ENCODE measurements around the gene QKI. TPM values are rescaled to one million over a fixed set of nuclear protein-coding genes. Genes with fewer than 3 reads are reported as not detected.

QKI gene
- total and polyA plus RNA-seq, 2 donors (not counting 3 experiments of a cell fraction or from before 2014, with no cell fraction given): 178 to 232 TPM

DNA sequence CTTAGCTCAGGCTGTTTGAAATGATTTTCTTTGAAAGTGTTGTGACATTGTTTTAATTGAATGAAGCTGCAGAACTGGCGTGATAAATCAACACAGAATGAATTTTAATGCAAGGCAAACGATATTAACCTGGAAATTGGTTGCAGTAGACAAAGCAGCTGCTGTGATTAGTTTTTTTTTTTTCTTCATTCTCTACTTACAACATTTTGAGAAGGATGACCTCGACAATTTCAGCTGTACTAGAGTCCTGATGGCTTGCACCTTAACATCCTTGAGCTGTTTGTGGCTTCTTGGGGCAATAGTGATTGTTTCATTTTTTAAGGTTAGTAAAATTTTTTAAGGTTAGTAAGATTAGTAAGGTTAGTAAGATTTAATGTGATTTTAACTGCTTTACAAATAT, 54.2 kb downstream of the QKI start:
- TF ChIP-seq POLR2A (IDR thresholded peaks at IDR 0.05; ENCODE audit: low read depth, low read length): no peak
- no peak for TF ChIP-seq FOS (IDR thresholded peaks at IDR 0.05; ENCODE audit: borderline replicate concordance, insufficient read depth, low read length)
- FAIRE-seq: no peak
- no peak overlapping the region for H3K4me3 ChIP-seq (replicated peaks in 1 of 3; ENCODE audit: insufficient read depth in 1 of 3, low read depth in 1 of 3, low read length in 3 of 3)
- no peaks in the 10 kb centered on the region for H3K27me3 ChIP-seq (ENCODE audit: control insufficient read depth in 2 of 2, insufficient read depth in 2 of 2, low read length in 2 of 2)
- CTCF ChIA-PET: interaction anchor here (0.8 to 1.2 kb wide), 3 partner anchors 8 to 11 kb away, joined by 3 read pairs; no protein-coding TSS in a partner anchor
- intact Hi-C loops (cut with micrococcal nuclease) (no loop called here), dilution Hi-C loops (cut with MboI; ENCODE audit: extremely low pct_ligation_motif_present, low sequenced_read_pairs) (no loop called here)
- peaks cover 99% of the 10 kb centered on the region for H3K79me2 ChIP-seq (ENCODE audit: control insufficient read depth, insufficient read depth, low read length)
- H3K4me2 ChIP-seq (ENCODE audit: insufficient read depth, low read length): no peak overlapping the region
- H3K9me3 ChIP-seq (replicated peaks; ENCODE audit: control insufficient read depth, insufficient read depth, low read length): no peaks in the 10 kb centered on the region
- H2AFZ ChIP-seq (ENCODE audit: low read depth, low read length): no peak overlapping the region
- no peaks in the 10 kb centered on the region for H3K9me1 ChIP-seq (replicated peaks; ENCODE audit: control insufficient read depth, extremely low read depth, insufficient read depth, low read length)
- no TSS peak for BruUV-seq (replicated peaks)
- peaks cover 0 to 2% of the 10 kb centered on the region in 2 experiments for H3K36me3 ChIP-seq (ENCODE audit: control insufficient read depth in 2 of 2, extremely low read depth in 1 of 2, insufficient read depth in 2 of 2, low read length in 2 of 2)
- H3K27ac ChIP-seq (ENCODE audit: insufficient read depth, low read depth, low read length): no peak overlapping the region
- POLR2A ChIA-PET: no interaction called here
- no peak for DNase-seq (ENCODE audit: low read depth, low spot score)
- peaks cover 22% of the 10 kb centered on the region for H4K20me1 ChIP-seq (replicated peaks; ENCODE audit: control insufficient read depth, extremely low read depth, insufficient read depth, low read length)
- no peak overlapping the region for H3K9ac ChIP-seq (replicated peaks; ENCODE audit: extremely low read depth, insufficient read depth, low read length)
- no peaks in the 10 kb centered on the region for H3K4me1 ChIP-seq (ENCODE audit: control insufficient read depth, extremely low read depth, insufficient read depth, low read length)

DNA sequence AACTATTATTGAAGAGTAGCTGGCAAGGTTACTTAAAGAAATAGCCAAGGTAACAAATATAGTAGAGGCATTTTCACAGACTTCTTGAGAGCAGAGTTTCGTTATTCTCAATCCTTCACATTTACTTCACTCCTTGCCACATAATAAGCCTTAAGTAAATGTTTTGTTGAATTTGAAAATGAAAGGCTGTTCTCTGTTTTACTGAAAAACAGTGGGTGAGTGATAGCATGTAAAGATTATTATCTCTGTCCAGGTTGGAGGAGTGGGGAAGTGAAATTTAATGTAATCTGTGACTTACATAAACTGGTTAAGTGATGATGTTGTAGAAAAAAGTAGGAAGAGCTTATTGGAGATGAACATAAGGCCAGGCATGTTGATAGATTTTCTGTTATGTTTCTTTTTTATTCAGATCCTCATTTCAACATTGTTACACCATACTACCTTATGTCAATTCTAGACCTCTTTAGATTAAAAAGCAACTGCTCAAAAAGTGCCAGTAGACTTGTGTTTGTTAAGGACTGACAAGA, 55.0 kb downstream of the QKI start:
- Histone ChIP-seq H2AFZ (ENCODE audit: low read depth, low read length) (no peak overlapping the region), H3K9me1 (replicated peaks; ENCODE audit: control insufficient read depth, extremely low read depth, insufficient read depth, low read length) (no peaks in the 10 kb centered on the region), H3K4me1 (ENCODE audit: control insufficient read depth, extremely low read depth, insufficient read depth, low read length) (no peaks in the 10 kb centered on the region), H4K20me1 (replicated peaks; ENCODE audit: control insufficient read depth, extremely low read depth, insufficient read depth, low read length) (peaks cover 23% of the 10 kb centered on the region), H3K9ac (replicated peaks; ENCODE audit: extremely low read depth, insufficient read depth, low read length) (no peak overlapping the region), H3K79me2 (ENCODE audit: control insufficient read depth, insufficient read depth, low read length) (peaks cover 99% of the 10 kb centered on the region), H3K4me2 (ENCODE audit: insufficient read depth, low read length) (no peak overlapping the region), H3K4me3 (replicated peaks in 1 of 3; ENCODE audit: insufficient read depth in 1 of 3, low read depth in 1 of 3, low read length in 3 of 3) (no peak overlapping the region), H3K36me3 (ENCODE audit: control insufficient read depth in 2 of 2, extremely low read depth in 1 of 2, insufficient read depth in 2 of 2, low read length in 2 of 2) (peaks cover 0 to under 1% of the 10 kb centered on the region in 2 experiments), H3K27ac (ENCODE audit: insufficient read depth, low read depth, low read length) (no peak overlapping the region), H3K27me3 (ENCODE audit: control insufficient read depth in 2 of 2, insufficient read depth in 2 of 2, low read length in 2 of 2) (no peaks in the 10 kb centered on the region), H3K9me3 (replicated peaks; ENCODE audit: control insufficient read depth, insufficient read depth, low read length) (no peaks in the 10 kb centered on the region)
- FAIRE-seq: no peak
- POLR2A ChIA-PET: no interaction called here
- dilution Hi-C loops (cut with MboI; ENCODE audit: extremely low pct_ligation_motif_present, low sequenced_read_pairs): no loop called here
- no peak for DNase-seq (ENCODE audit: low read depth, low spot score)
- intact Hi-C loops (cut with micrococcal nuclease): no loop called here
- CTCF ChIA-PET: interaction anchor here (0.8 to 1.2 kb wide), 2 partner anchors 8 to 9 kb away, joined by 3 read pairs; no protein-coding TSS in a partner anchor
- TF ChIP-seq GATA2 (IDR thresholded peaks at IDR 0.05; ENCODE audit: insufficient read depth, insufficient read length, low read depth, low read length) (no peak), FOS (IDR thresholded peaks at IDR 0.05; ENCODE audit: borderline replicate concordance, insufficient read depth, low read length) (no peak)
- TF ChIP-seq, protein P1, sequence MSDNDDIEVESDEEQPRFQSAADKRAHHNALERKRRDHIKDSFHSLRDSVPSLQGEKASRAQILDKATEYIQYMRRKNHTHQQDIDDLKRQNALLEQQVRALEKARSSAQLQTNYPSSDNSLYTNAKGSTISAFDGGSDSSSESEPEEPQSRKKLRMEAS (IDR thresholded peaks at IDR 0.05; ENCODE audit: insufficient read depth, insufficient read length): no peak
- BruUV-seq (replicated peaks): no TSS peak

All from endothelial cell of umbilical vein (primary cell).